SK-N-SH (cell line): ENCODE results near the gene ELAC2. TPM values are rescaled to one million over a fixed set of nuclear protein-coding genes. Genes with fewer than 3 reads are reported as not detected.

Experiments used
- CTCF ChIA-PET: fragments of 300-600, 350-600 bp; formaldehyde crosslinking; extraction: SDS; loops from one replicate; lab custom pipeline; 2021; lab: Yijun Ruan, JAX
- POLR2A ChIA-PET: fragments of 350-600 bp; sonication (Branson Sonifier 250); formaldehyde crosslinking; extraction: SDS; loops from one replicate; lab custom pipeline; 2020; ENCODE audit warnings: antibody characterized with exemption, inconsistent platforms; lab: Yijun Ruan, JAX
- DNase-seq: peaks from one replicate; pipeline ENCODE4 v3.0.0; 2012
- H2AFZ ChIP-seq: fragments of 200-600 bp; sonication (generic); 2 replicates; pipeline ENCODE4 v1.8.1; 2016; ENCODE audit warnings: antibody characterized with exemption, mild to moderate bottlenecking, low read depth
- H3F3A ChIP-seq: fragments of 200-600 bp; sonication (generic); replicated peaks from 2 replicates; pipeline ENCODE3; 2016; ENCODE audit warnings: antibody characterized with exemption, mild to moderate bottlenecking; ENCODE audit not compliant: insufficient read depth
- H3K27ac ChIP-seq, 2 experiments: fragments of 200-500 bp in 1 of 2; fragments of 200-600 bp in 1 of 2; sonication (Bioruptor generic) in 1 of 2; sonication (generic), shearing (Covaris generic) in 1 of 2; 2 replicates each; pipeline versions ENCODE4 v1.5.1 to v1.6.1; 2014 to 2016; ENCODE audit warnings: low read depth in 2 of 2, inconsistent platforms in 1 of 2, low read length in 1 of 2, mild to moderate bottlenecking in 1 of 2, mixed read lengths in 1 of 2
- H3K27me3 ChIP-seq: fragments of 200-600 bp; sonication (generic), shearing (Covaris generic); 2 replicates; pipeline ENCODE4 v1.6.1; 2016; ENCODE audit warnings: mixed run types; ENCODE audit not compliant: insufficient read depth
- H3K36me3 ChIP-seq, 2 experiments: fragments of 200-500 bp in 1 of 2; fragments of 200-600 bp in 1 of 2; sonication (Bioruptor generic) in 1 of 2; sonication (generic) in 1 of 2; replicated peaks in 1 of 2; 2 replicates each; pipeline versions ENCODE3 to v1.5.1; 2014 to 2016; ENCODE audit warnings: low read length in 1 of 2, mild to moderate bottlenecking in 1 of 2; ENCODE audit not compliant: insufficient read depth in 2 of 2, control insufficient read depth in 1 of 2
- H3K4me1 ChIP-seq, 2 experiments: fragments of 200-500 bp in 1 of 2; fragments of 200-600 bp in 1 of 2; sonication (Bioruptor generic) in 1 of 2; sonication (generic), shearing (Covaris generic) in 1 of 2; 2 replicates each; pipeline versions ENCODE4 v1.5.1 to v1.6.1; 2014 to 2016; ENCODE audit warnings: low read depth in 1 of 2, low read length in 1 of 2, mixed run types in 1 of 2; ENCODE audit not compliant: insufficient read depth in 2 of 2, control insufficient read depth in 1 of 2
- H3K4me2 ChIP-seq: fragments of 200-600 bp; sonication (generic), shearing (Covaris generic); 2 replicates; pipeline ENCODE4 v1.6.1; 2017; ENCODE audit warnings: mixed run types
- H3K4me3 ChIP-seq, 2 experiments: fragments of 200-500 bp in 1 of 2; fragments of 200-600 bp in 1 of 2; sonication (Bioruptor generic) in 1 of 2; sonication (generic), shearing (Covaris generic) in 1 of 2; 2 replicates each; pipeline versions ENCODE4 v1.5.1 to v1.8.1; 2014 to 2016; ENCODE audit warnings: low read depth in 2 of 2, inconsistent platforms in 1 of 2, low read length in 1 of 2, mild to moderate bottlenecking in 1 of 2, mixed read lengths in 1 of 2, moderate library complexity in 1 of 2
- H3K79me2 ChIP-seq: fragments of 200-600 bp; sonication (generic); 2 replicates; pipeline ENCODE4 v1.8.1; 2017; ENCODE audit warnings: mild to moderate bottlenecking; ENCODE audit not compliant: insufficient read depth
- H3K9ac ChIP-seq: fragments of 200-600 bp; sonication (generic); 2 replicates; pipeline ENCODE4 v1.6.1; 2017; ENCODE audit warnings: mixed run types
- H3K9me2 ChIP-seq: fragments of 200-600 bp; sonication (generic); 2 replicates; pipeline ENCODE4 v1.6.1; 2017; ENCODE audit warnings: mixed run types
- H3K9me3 ChIP-seq: fragments of 200-600 bp; sonication (generic); 2 replicates; pipeline ENCODE4 v1.6.1; 2017; ENCODE audit warnings: mixed run types, mild to moderate bottlenecking, moderate library complexity
- H4K20me1 ChIP-seq: fragments of 200-600 bp; sonication (generic); 2 replicates; pipeline ENCODE4 v1.6.1; 2017; ENCODE audit warnings: mild to moderate bottlenecking, mixed run types; ENCODE audit not compliant: insufficient read depth
- EP300 ChIP-seq, 2 experiments: IDR thresholded peaks; 2 replicates each; pipeline versions ENCODE4 v1.4.0 to v1.6.1; 2012; ENCODE audit warnings: borderline replicate concordance in 1 of 2, low read depth in 1 of 2, low read length in 1 of 2
- EZH2phosphoT487 ChIP-seq: fragments of 200-600 bp; sonication (generic); IDR thresholded peaks from 2 replicates; pipeline ENCODE4 v1.6.1; 2017; ENCODE audit warnings: low read depth, mixed run types, mild to moderate bottlenecking, antibody characterized with exemption, moderate library complexity, borderline replicate concordance
- FOXJ3 ChIP-seq: sonication (generic); formaldehyde crosslinking; IDR thresholded peaks from 2 replicates; pipeline ENCODE4 v1.5.1; 2020; ENCODE audit warnings: mild to moderate bottlenecking, missing genetic modification reagents
- GABPA ChIP-seq: IDR thresholded peaks from 2 replicates; pipeline ENCODE4 v1.4.0; 2012; ENCODE audit warnings: low read depth, mild to moderate bottlenecking
- GATA2 ChIP-seq: sonication (generic); formaldehyde crosslinking; IDR thresholded peaks from 2 replicates; pipeline ENCODE4 v1.5.0; 2020; ENCODE audit warnings: mild to moderate bottlenecking, missing genetic modification reagents
- JUND ChIP-seq: IDR thresholded peaks from 2 replicates; pipeline ENCODE4 v1.4.0; 2012
- NFIC ChIP-seq: IDR thresholded peaks from 2 replicates; pipeline ENCODE4 v1.4.0; 2012; ENCODE audit warnings: borderline replicate concordance
- RCOR1 ChIP-seq: fragments of 150-350 bp; IDR thresholded peaks from 2 replicates; pipeline ENCODE4 v1.6.1; 2017; ENCODE audit warnings: antibody characterized with exemption, low read length
- RFX5 ChIP-seq: IDR thresholded peaks from 2 replicates; pipeline ENCODE4 v1.6.1; 2012; ENCODE audit warnings: mild to moderate bottlenecking, improper control_type of control experiment, low read length
- RXRA ChIP-seq: IDR thresholded peaks from 2 replicates; pipeline ENCODE4 v1.4.0; 2012; ENCODE audit warnings: low read depth, mild to moderate bottlenecking, borderline replicate concordance
- SMC3 ChIP-seq: IDR thresholded peaks from 2 replicates; pipeline ENCODE4 v1.6.1; 2012; ENCODE audit warnings: low read depth, low read length, improper control_type of control experiment
- WGBS: methylation state at CpG from one replicate; pipeline ENCODE4 v1.1.6; 2017; ENCODE audit warnings: low lambda C conversion rate; 5-methylcytosine and 5-hydroxymethylcytosine counted together
- polyA plus RNA-seq, 3 experiments: library from polyadenylated mRNA; depleted of rRNA; stranded (reverse); fragments of >200 nt; gene quantifications; 2 replicates each; pipeline ENCODE4 v1.2.3, GENCODE V29; 2012
- TF ChIP-seq, protein P1 (sequence below): fragments of 150-350 bp; IDR thresholded peaks from 2 replicates; pipeline ENCODE4 v1.6.1; 2016; ENCODE audit warnings: mild to moderate bottlenecking, low read depth, low read length
- TF ChIP-seq, protein P2 (sequence below): IDR thresholded peaks from 2 replicates; pipeline ENCODE4 v1.6.1; 2012; ENCODE audit warnings: mild to moderate bottlenecking, low read depth, low read length, moderate library complexity
- TF ChIP-seq, protein P3 (sequence below): IDR thresholded peaks from 2 replicates; pipeline ENCODE4 v1.4.0; 2012; ENCODE audit warnings: low read depth, borderline replicate concordance

The ELAC2 gene
- polyA plus RNA-seq, 1 of the 3 experiments (the other 2 are of a cell fraction): 77.6 TPM

GRCh38 chr17:12961655-12962054, 56.2 kb downstream of the ELAC2 start:
- ChIA-PET CTCF (no interaction called here), POLR2A (no interaction called here)
- Histone ChIP-seq H3K27ac (no peak overlapping the region), H3K4me2 (no peak overlapping the region), H3K9ac (no peak overlapping the region), H3K36me3 (no peaks in the 10 kb centered on the region), H4K20me1 (no peaks in the 10 kb centered on the region), H3F3A (no peaks in the 10 kb centered on the region), H3K27me3 (peaks cover 15% of the 10 kb centered on the region; the same call in 1 of the 2 replicates), H3K4me1 (no peaks in the 10 kb centered on the region), H2AFZ (no peak overlapping the region), H3K9me3 (no peaks in the 10 kb centered on the region), H3K9me2 (no peaks in the 10 kb centered on the region), H3K4me3 (no peak overlapping the region), H3K79me2 (no peaks in the 10 kb centered on the region)
- 54% methylated on average over 4 of the region's 4 CpGs for whole genome bisulfite sequencing
- TF ChIP-seq GATA2 (CRISPR knock-in tag) (no peak), NFIC (no peak), GABPA (no peak), RFX5 (no peak), SMC3 (no peak), EZH2phosphoT487 (no peak), RCOR1 (no peak), EP300 (IDR thresholded peaks at IDR 0.05; ENCODE audit: borderline replicate concordance in 1 of 2, low read depth in 1 of 2, low read length in 1 of 2) (no peak), RXRA (no peak), JUND (no peak), FOXJ3 (CRISPR knock-in tag) (no peak)
- TF ChIP-seq, protein P1, sequence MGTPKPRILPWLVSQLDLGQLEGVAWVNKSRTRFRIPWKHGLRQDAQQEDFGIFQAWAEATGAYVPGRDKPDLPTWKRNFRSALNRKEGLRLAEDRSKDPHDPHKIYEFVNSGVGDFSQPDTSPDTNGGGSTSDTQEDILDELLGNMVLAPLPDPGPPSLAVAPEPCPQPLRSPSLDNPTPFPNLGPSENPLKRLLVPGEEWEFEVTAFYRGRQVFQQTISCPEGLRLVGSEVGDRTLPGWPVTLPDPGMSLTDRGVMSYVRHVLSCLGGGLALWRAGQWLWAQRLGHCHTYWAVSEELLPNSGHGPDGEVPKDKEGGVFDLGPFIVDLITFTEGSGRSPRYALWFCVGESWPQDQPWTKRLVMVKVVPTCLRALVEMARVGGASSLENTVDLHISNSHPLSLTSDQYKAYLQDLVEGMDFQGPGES: no peak
- TF ChIP-seq, protein P2, sequence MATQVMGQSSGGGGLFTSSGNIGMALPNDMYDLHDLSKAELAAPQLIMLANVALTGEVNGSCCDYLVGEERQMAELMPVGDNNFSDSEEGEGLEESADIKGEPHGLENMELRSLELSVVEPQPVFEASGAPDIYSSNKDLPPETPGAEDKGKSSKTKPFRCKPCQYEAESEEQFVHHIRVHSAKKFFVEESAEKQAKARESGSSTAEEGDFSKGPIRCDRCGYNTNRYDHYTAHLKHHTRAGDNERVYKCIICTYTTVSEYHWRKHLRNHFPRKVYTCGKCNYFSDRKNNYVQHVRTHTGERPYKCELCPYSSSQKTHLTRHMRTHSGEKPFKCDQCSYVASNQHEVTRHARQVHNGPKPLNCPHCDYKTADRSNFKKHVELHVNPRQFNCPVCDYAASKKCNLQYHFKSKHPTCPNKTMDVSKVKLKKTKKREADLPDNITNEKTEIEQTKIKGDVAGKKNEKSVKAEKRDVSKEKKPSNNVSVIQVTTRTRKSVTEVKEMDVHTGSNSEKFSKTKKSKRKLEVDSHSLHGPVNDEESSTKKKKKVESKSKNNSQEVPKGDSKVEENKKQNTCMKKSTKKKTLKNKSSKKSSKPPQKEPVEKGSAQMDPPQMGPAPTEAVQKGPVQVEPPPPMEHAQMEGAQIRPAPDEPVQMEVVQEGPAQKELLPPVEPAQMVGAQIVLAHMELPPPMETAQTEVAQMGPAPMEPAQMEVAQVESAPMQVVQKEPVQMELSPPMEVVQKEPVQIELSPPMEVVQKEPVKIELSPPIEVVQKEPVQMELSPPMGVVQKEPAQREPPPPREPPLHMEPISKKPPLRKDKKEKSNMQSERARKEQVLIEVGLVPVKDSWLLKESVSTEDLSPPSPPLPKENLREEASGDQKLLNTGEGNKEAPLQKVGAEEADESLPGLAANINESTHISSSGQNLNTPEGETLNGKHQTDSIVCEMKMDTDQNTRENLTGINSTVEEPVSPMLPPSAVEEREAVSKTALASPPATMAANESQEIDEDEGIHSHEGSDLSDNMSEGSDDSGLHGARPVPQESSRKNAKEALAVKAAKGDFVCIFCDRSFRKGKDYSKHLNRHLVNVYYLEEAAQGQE: no peak
- TF ChIP-seq, protein P3, sequence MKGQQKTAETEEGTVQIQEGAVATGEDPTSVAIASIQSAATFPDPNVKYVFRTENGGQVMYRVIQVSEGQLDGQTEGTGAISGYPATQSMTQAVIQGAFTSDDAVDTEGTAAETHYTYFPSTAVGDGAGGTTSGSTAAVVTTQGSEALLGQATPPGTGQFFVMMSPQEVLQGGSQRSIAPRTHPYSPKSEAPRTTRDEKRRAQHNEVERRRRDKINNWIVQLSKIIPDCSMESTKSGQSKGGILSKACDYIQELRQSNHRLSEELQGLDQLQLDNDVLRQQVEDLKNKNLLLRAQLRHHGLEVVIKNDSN: no peak
- no peak for DNase-seq
